Endodermal cell (in vitro differentiated cells): ENCODE results near the gene NDRG2. TPM values are rescaled to one million over a fixed set of nuclear protein-coding genes. Genes with fewer than 3 reads are reported as not detected.

ENCODE experiments used
- DNase-seq: peaks from one replicate; pipeline ENCODE4 v3.0.0-alpha.2; 2017
- H3K27ac ChIP-seq: 2 replicates; pipeline ENCODE4 v1.5.1; 2013; ENCODE audit warnings: mild to moderate bottlenecking, low read depth, low read length, moderate library complexity
- H3K27me3 ChIP-seq: 2 replicates; pipeline ENCODE4 v1.6.1; 2013; ENCODE audit warnings: mild to moderate bottlenecking, low read length, moderate library complexity; ENCODE audit not compliant: insufficient read depth, control insufficient read depth, poor library complexity, severe bottlenecking
- H3K36me3 ChIP-seq: 2 replicates; pipeline ENCODE4 v1.7.0; 2013; ENCODE audit warnings: mild to moderate bottlenecking, low read length, moderate library complexity; ENCODE audit not compliant: control insufficient read depth, insufficient read depth
- H3K4me1 ChIP-seq: one replicate; pipeline ENCODE4 v1.7.0; 2013; ENCODE audit warnings: low read length; ENCODE audit not compliant: control insufficient read depth, insufficient read depth
- H3K4me3 ChIP-seq: 2 replicates; pipeline ENCODE4 v1.5.1; 2013; ENCODE audit warnings: mild to moderate bottlenecking, low read length, moderate library complexity
- H3K9ac ChIP-seq: 2 replicates; pipeline ENCODE4 v1.6.1; 2013; ENCODE audit warnings: mild to moderate bottlenecking, low read length, moderate library complexity; ENCODE audit not compliant: poor library complexity, severe bottlenecking; ENCODE audit errors: extremely low read depth
- H3K9me3 ChIP-seq: 2 replicates; pipeline ENCODE4 v1.6.1; 2013; ENCODE audit warnings: mild to moderate bottlenecking, low read length, moderate library complexity; ENCODE audit not compliant: control insufficient read depth
- H3K27ac Mint-ChIP-seq: 2 replicates; pipeline ENCODE4 v1.8.0; 2020; ENCODE audit warnings: mixed read lengths
- H3K27me3 Mint-ChIP-seq: 2 replicates; pipeline ENCODE4 v1.8.0; 2021; ENCODE audit warnings: mild to moderate bottlenecking, mixed read lengths; ENCODE audit not compliant: insufficient read depth
- H3K36me3 Mint-ChIP-seq: 2 replicates; pipeline ENCODE4 v1.8.0; 2020; ENCODE audit warnings: low read depth, mixed read lengths
- H3K4me1 Mint-ChIP-seq: 2 replicates; pipeline ENCODE4 v1.8.0; 2020; ENCODE audit warnings: mixed read lengths
- H3K4me3 Mint-ChIP-seq: 2 replicates; pipeline ENCODE4 v1.8.0; 2020; ENCODE audit warnings: mild to moderate bottlenecking, moderate library complexity, mixed read lengths
- H3K9me3 Mint-ChIP-seq: 2 replicates; pipeline ENCODE4 v1.8.0; 2020; ENCODE audit warnings: mild to moderate bottlenecking, mixed read lengths
- CTCF ChIP-seq: fragments of 200-600 bp; sonication (generic); conservative IDR thresholded peaks from 2 replicates; pipeline ENCODE4 v1.5.0; 2021; ENCODE audit warnings: antibody characterized with exemption, mild to moderate bottlenecking
- WGBS, 2 experiments: methylation state at CpG; one replicate each; pipeline versions ENCODE4 v1.1.5 to v1.1.7; 2013; ENCODE audit warnings: missing lambda C conversion rate in 2 of 2, mixed read lengths in 1 of 2; ENCODE audit not compliant: insufficient coverage in 1 of 2, insufficient read length in 1 of 2; 5-methylcytosine and 5-hydroxymethylcytosine counted together
- total RNA-seq, 2 donors: library from RNA; stranded (reverse); fragmentation: NEBNext Ultra II Directional in 1 of 2; extraction: Animal tissue kit (Norgen Biotek cat#: 25700) in 1 of 2; gene quantifications; 2 replicates in 1 of 2; 3 replicates in 1 of 2; pipeline ENCODE4 v1.2.1, GENCODE V29; 2021

The NDRG2 gene
- total RNA-seq, 2 donors from 2014 or later, result 46.3 to 52.8 TPM

GRCh38 chr14:21033133-21033698 is 8.4 kb upstream of the NDRG2 start:
- Histone ChIP-seq H3K36me3 (no peaks in the 10 kb centered on the region), H3K9ac (no peak overlapping the region), H3K9me3 (no peaks in the 10 kb centered on the region), H3K27me3 (no peaks in the 10 kb centered on the region), H3K4me3 (no peak overlapping the region), H3K4me1 (no peaks in the 10 kb centered on the region), H3K27ac (no peak overlapping the region)
- TF ChIP-seq CTCF, result no peak
- 92% methylated on average over 4 of the region's 4 CpGs for WGBS, 2 experiments
- Mint-ChIP-seq H3K4me1 (peaks cover 2% of the 10 kb centered on the region), H3K9me3 (no peaks in the 10 kb centered on the region), H3K36me3 (no peaks in the 10 kb centered on the region), H3K27me3 (peaks cover 36% of the 10 kb centered on the region), H3K27ac (no peak overlapping the region), H3K4me3 (no peak overlapping the region)
- no peak for DNase-seq

- 80 to 91% methylated on average over 1 to 5 of the region's 5 CpGs for WGBS, 2 experiments
- H3K27me3 ChIP-seq, result no peaks in the 10 kb centered on the region
- H3K4me3 ChIP-seq, result no peak overlapping the region
- TF ChIP-seq CTCF, result no peak
- H3K36me3 ChIP-seq, result no peaks in the 10 kb centered on the region
- H3K36me3 Mint-ChIP-seq, result no peaks in the 10 kb centered on the region
- no peak overlapping the region for H3K4me3 Mint-ChIP-seq
- H3K27me3 Mint-ChIP-seq, result peaks cover 36% of the 10 kb centered on the region
- H3K4me1 Mint-ChIP-seq, result no peaks in the 10 kb centered on the region
- no peak overlapping the region for H3K9ac ChIP-seq
- no peaks in the 10 kb centered on the region for H3K9me3 Mint-ChIP-seq
- DNase-seq, result no peak
- no peaks in the 10 kb centered on the region for H3K9me3 ChIP-seq
- H3K27ac ChIP-seq, result no peak overlapping the region
- H3K27ac Mint-ChIP-seq, result no peak overlapping the region
- H3K4me1 ChIP-seq, result no peaks in the 10 kb centered on the region
Observed at GRCh38 chr14:21032326-21033132, 7.7 kb upstream of the NDRG2 start.

GRCh38 chr14:21030531-21030930 is 5.7 kb upstream of the NDRG2 start:
- H3K4me3 ChIP-seq, result no peak overlapping the region
- H3K27me3 Mint-ChIP-seq, result peaks cover 32% of the 10 kb centered on the region
- no peak for TF ChIP-seq CTCF

More at GRCh38 chr14:21030531-21030930, 5.7 kb upstream of the NDRG2 start:
- no peaks in the 10 kb centered on the region for H3K36me3 Mint-ChIP-seq
- no peaks in the 10 kb centered on the region for H3K27me3 ChIP-seq
- no peak overlapping the region for H3K9ac ChIP-seq
- H3K4me1 Mint-ChIP-seq, result peaks cover 15% of the 10 kb centered on the region
- H3K9me3 Mint-ChIP-seq, result no peaks in the 10 kb centered on the region
- DNase-seq, result no peak
- H3K9me3 ChIP-seq, result no peaks in the 10 kb centered on the region
- H3K27ac ChIP-seq, result no peak overlapping the region
- H3K36me3 ChIP-seq, result no peaks in the 10 kb centered on the region
- no peak overlapping the region for H3K27ac Mint-ChIP-seq
- H3K4me3 Mint-ChIP-seq, result no peak overlapping the region
- WGBS, 2 experiments, result 87 to 90% methylated on average over 11 to 12 of the region's 12 CpGs
- H3K4me1 ChIP-seq, result no peaks in the 10 kb centered on the region
